ENCODE measurements around the gene ZNF736.
"Not testable (repeated sequence)": the region's sequence is repeated elsewhere in the genome, so short reads cannot be mapped to it uniquely, and the experiment has no call there.

Gene ZNF736

DNA sequence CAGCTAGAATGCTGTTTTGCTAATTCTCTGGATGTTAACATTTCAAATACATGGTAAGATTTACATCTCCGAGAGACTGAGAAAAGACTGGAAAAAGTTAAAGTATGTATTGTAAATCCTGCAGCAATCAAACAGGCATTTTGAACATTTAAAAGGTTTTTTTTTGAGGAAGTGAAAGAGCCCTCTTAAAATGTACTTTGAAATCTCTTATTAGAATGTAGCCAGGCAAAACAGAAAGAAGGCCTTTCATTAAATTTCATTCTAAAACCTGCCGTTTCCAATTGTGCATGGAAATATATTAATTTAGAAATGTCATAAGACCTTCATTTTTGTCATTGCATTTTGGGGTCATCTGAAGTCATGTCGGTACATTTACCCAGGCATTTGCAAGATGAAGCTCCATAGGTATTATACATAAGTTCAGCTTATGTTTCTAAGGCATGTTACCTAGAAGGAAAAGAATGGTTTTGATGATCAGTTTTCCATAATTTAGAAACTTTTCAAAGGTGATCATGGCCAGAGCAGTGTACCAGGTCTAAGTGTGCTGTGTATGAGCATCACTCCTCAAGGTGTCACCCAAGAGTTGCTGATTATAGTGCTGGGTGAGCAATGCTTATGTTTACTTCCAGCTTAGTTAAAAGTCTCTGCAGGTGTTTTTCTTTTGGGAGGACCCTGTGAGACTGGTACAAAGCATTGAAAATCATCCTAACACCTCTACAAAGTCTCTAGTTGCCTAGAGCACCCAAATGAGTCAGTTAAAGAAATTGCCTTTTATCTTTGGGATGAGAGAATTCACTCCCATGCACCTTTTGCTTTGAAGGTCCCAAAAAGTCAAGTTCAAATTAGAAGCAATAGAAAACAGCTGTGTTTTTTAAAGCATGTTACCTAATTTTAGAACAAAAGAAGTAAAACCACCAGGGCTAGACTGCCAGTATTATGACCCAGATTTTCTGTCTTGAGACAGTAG is 7.1 kb downstream of the ZNF736 start:
- peaks cover 99% of the 10 kb centered on the region for H3K79me2 ChIP-seq (ENCODE audit: insufficient read depth, low read length)
- peaks cover 2% of the 10 kb centered on the region; the same call in 1 of the 2 replicates for H4K20me1 ChIP-seq (ENCODE audit: low read depth, low read length)
- TF ChIP-seq, protein P1, sequence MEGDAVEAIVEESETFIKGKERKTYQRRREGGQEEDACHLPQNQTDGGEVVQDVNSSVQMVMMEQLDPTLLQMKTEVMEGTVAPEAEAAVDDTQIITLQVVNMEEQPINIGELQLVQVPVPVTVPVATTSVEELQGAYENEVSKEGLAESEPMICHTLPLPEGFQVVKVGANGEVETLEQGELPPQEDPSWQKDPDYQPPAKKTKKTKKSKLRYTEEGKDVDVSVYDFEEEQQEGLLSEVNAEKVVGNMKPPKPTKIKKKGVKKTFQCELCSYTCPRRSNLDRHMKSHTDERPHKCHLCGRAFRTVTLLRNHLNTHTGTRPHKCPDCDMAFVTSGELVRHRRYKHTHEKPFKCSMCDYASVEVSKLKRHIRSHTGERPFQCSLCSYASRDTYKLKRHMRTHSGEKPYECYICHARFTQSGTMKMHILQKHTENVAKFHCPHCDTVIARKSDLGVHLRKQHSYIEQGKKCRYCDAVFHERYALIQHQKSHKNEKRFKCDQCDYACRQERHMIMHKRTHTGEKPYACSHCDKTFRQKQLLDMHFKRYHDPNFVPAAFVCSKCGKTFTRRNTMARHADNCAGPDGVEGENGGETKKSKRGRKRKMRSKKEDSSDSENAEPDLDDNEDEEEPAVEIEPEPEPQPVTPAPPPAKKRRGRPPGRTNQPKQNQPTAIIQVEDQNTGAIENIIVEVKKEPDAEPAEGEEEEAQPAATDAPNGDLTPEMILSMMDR (IDR thresholded peaks at IDR 0.05; ENCODE audit: insufficient read depth, low read length, poor library complexity, severe bottlenecking) = peak; percentile 38
- TF ChIP-seq EZH2phosphoT487 (conservative IDR thresholded peaks at IDR 0.05; ENCODE audit: low read length) = no peak
- H3K9ac ChIP-seq (ENCODE audit: low read length) = no peak overlapping the region
- H3K36me3 ChIP-seq (ENCODE audit: low read length) = peaks cover 63% of the 10 kb centered on the region
- peak overlapping the region; percentile 68 for H3K4me2 ChIP-seq (ENCODE audit: low read depth, low read length, poor library complexity, severe bottlenecking)
- H3K9me2 ChIP-seq (replicated peaks; ENCODE audit: insufficient read depth, low read length) = no peaks in the 10 kb centered on the region
- H3K27me3 ChIP-seq (ENCODE audit: low read length) = no peaks in the 10 kb centered on the region
- no peak overlapping the region for H2AFZ ChIP-seq (ENCODE audit: low read depth, low read length, severe bottlenecking)
- H3K27ac ChIP-seq (ENCODE audit: low read depth, low read length) = peak overlapping the region; percentile 85
- H3K4me3 ChIP-seq (ENCODE audit: insufficient read depth, low read length, poor library complexity, severe bottlenecking) = peak overlapping the region; percentile 33
- peaks cover 19% of the 10 kb centered on the region; the same call in 1 of the 2 replicates for H3K9me3 ChIP-seq (ENCODE audit: insufficient read depth, low read length)
- peaks cover 35% of the 10 kb centered on the region for H3F3A ChIP-seq (ENCODE audit: insufficient read depth)

DNA sequence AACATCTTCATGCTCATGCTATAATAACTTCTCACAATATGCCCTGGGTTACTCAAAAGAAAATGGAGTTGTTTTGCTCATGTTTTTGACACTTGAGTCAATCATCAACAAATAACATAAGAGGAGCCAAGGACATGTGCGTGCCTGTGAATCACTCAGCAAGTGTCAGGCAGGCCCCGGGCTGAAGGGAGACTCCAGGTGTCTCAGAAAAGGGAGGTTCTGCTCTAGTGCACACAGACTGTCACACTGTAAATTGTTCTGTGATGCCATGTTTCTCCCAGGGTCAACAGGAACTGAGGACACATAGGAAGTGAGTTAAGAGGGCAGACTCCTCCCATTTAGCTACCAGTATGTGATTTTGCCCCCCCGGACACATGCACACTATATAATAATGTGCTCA is 10.4 kb downstream of the ZNF736 start:
- H3F3A ChIP-seq (ENCODE audit: insufficient read depth) = peaks cover 21% of the 10 kb centered on the region
- not testable (repeated sequence) for H3K9me2 ChIP-seq (replicated peaks; ENCODE audit: insufficient read depth, low read length)

DNA sequence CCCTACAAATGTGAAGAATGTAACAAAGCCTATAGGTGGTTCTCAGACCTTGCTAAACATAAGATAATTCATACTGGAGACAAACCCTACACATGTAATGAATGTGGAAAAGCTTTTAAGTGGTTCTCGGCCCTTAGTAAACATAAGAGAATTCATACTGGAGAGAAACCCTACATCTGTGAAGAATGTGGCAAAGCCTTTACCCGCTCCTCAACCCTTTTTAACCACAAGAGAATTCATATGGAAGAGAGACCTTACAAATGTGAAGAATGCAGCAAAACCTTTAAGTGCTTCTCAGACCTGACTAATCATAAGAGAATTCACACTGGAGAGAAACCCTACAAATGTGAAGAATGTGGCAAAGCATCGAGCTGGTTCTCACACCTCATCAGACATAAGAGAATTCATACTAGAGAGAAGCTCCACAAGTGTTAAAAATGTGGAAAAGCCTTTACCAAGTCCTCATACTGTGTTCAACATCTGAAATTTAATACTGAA is 35.0 kb downstream of the ZNF736 start:
- H3K4me3 ChIP-seq (ENCODE audit: insufficient read depth, low read length, poor library complexity, severe bottlenecking); H2AFZ ChIP-seq (ENCODE audit: low read depth, low read length, severe bottlenecking); H3K4me2 ChIP-seq (ENCODE audit: low read depth, low read length, poor library complexity, severe bottlenecking); H3K9ac ChIP-seq (ENCODE audit: low read length); H3K9me2 ChIP-seq (replicated peaks; ENCODE audit: insufficient read depth, low read length); H3K79me2 ChIP-seq (ENCODE audit: insufficient read depth, low read length); H3F3A ChIP-seq (ENCODE audit: insufficient read depth); H3K27ac ChIP-seq (ENCODE audit: low read depth, low read length); H4K20me1 ChIP-seq (ENCODE audit: low read depth, low read length); H3K27me3 ChIP-seq (ENCODE audit: low read length): not testable (repeated sequence)
- peaks cover 80% of the 10 kb centered on the region for H3K36me3 ChIP-seq (ENCODE audit: low read length)
- peaks cover 80% of the 10 kb centered on the region; the same call in 1 of the 2 replicates for H3K9me3 ChIP-seq (ENCODE audit: insufficient read depth, low read length)

More for the DNA sequence above, 10.4 kb downstream of the ZNF736 start:
- peaks cover 79% of the 10 kb centered on the region for H3K36me3 ChIP-seq (ENCODE audit: low read length)
- not testable (repeated sequence) for H3K27ac ChIP-seq (ENCODE audit: low read depth, low read length); H3K9ac ChIP-seq (ENCODE audit: low read length); H3K4me3 ChIP-seq (ENCODE audit: insufficient read depth, low read length, poor library complexity, severe bottlenecking); H3K27me3 ChIP-seq (ENCODE audit: low read length); H4K20me1 ChIP-seq (ENCODE audit: low read depth, low read length); H3K4me2 ChIP-seq (ENCODE audit: low read depth, low read length, poor library complexity, severe bottlenecking); H2AFZ ChIP-seq (ENCODE audit: low read depth, low read length, severe bottlenecking)
- peaks cover 100% of the 10 kb centered on the region for H3K79me2 ChIP-seq (ENCODE audit: insufficient read depth, low read length)
- peaks cover 49% of the 10 kb centered on the region; the same call in 1 of the 2 replicates for H3K9me3 ChIP-seq (ENCODE audit: insufficient read depth, low read length)

DNA sequence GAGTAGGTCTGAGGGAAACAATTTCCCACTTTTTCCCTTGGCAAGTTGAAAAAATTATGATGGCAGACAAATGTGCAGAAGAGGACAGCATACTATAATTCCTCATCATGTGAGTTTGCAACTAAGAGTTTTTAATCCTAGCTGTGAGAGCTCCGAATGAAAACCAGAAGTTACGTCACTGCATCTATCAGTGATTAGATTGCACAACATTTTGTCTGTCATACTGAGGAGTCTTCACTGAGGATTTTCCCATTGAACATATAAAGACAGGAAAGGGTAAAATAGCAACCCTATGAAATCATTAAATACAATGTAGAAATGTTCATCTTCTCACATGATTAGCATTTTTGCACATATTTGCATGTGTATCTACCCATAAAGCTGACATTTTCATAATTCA is 45.8 kb downstream of the ZNF736 start:
- no peak overlapping the region for H3K4me2 ChIP-seq (ENCODE audit: low read depth, low read length, poor library complexity, severe bottlenecking)
- no peak overlapping the region for H3K27ac ChIP-seq (ENCODE audit: low read depth, low read length)
- H4K20me1 ChIP-seq (ENCODE audit: low read depth, low read length) = no peaks in the 10 kb centered on the region
- H3K9ac ChIP-seq (ENCODE audit: low read length) = no peak overlapping the region
- no peaks in the 10 kb centered on the region for H3K9me2 ChIP-seq (replicated peaks; ENCODE audit: insufficient read depth, low read length)
- H3K27me3 ChIP-seq (ENCODE audit: low read length) = no peaks in the 10 kb centered on the region
- peaks cover 22% of the 10 kb centered on the region; the same call in 1 of the 2 replicates for H3K9me3 ChIP-seq (ENCODE audit: insufficient read depth, low read length)
- H3K4me3 ChIP-seq (ENCODE audit: insufficient read depth, low read length, poor library complexity, severe bottlenecking) = no peak overlapping the region
- TF ChIP-seq, protein P1 (IDR thresholded peaks at IDR 0.05; ENCODE audit: insufficient read depth, low read length, poor library complexity, severe bottlenecking) = no peak
- no peak for TF ChIP-seq EZH2phosphoT487 (conservative IDR thresholded peaks at IDR 0.05; ENCODE audit: low read length)
- H3K79me2 ChIP-seq (ENCODE audit: insufficient read depth, low read length) = no peaks in the 10 kb centered on the region
- peaks cover 7% of the 10 kb centered on the region; the same call in 1 of the 2 replicates for H3F3A ChIP-seq (ENCODE audit: insufficient read depth)
- H3K36me3 ChIP-seq (ENCODE audit: low read length) = peaks cover 12% of the 10 kb centered on the region
- no peak overlapping the region for H2AFZ ChIP-seq (ENCODE audit: low read depth, low read length, severe bottlenecking)

Data from SU-DHL-6 (cell line).